GM21576 (cell line): Measurements from ENCODE around the gene IL1RAPL2.
"Not testable (repeated sequence)": the region's sequence is repeated elsewhere in the genome, so short reads cannot be mapped to it uniquely, and the experiment has no call there.

Experiments
- ATAC-seq: cut with Tn5 transposase; IDR thresholded peaks from one replicate; pipeline ENCODE4 v1.9.1; 2021; ENCODE audit warnings: mild to moderate bottlenecking, moderate library complexity; ENCODE audit not compliant: unreplicated experiment

The IL1RAPL2 gene

DNA sequence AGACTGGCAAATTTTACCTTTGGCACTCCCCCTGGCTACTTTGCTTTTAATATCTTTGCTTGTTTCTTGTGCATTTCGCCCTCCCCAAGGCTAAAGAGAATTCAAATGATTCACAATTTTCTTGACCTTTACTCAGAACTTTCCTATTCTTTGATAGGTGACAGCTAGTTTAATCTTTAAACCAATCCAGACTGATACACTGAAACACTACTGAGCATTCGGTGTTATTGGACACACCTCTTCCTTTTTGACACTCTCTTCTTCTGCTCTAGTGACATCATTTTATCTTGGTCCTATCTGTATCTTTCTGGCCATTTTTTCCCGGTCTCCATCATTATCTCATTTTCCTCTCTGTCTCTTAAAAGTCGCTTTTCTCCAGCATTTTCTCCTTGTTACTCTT is 103.1 kb downstream of the IL1RAPL2 start:
- no peak for ATAC-seq

DNA sequence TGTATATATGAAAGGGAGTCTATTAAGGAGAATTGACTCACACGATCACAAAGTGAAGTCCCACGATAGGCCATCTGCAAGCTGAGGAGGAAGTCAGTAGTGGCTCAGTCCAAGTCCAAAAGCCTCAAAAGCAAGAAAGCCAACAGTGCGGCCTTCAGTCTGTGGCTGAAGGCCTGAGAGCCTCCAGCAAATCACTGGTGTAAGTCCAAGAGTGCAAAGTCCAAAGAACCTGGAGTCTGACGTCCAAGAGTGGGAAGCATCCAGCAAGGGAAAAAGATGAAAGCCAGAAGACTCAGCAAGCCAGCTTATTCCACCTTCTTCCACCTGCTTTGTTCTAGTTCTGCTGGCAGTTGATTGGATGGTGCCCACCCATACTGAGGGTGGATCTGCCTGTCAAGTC is 104.1 kb downstream of the IL1RAPL2 start:
- no peak for ATAC-seq

DNA sequence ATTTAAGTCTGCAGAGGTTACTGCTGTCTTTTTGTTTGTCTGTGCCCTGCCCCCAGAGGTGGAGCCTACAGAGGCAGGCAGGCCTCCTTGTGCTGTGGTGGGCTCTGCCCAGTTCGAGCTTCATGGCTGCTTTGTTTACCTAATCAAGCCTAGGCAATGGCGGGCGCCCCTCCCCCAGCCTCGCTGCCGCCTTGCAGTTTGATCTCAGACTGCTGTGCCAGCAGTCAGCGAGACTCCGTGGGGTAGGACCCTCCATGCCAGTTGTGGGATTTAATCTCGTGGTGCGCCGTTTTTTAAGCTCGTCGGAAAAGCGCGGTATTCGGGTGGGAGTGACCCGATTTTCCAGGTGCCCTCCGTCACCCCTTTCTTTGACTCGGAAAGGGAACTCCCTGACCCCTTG is 111.5 kb downstream of the IL1RAPL2 start:
- ATAC-seq: not testable (repeated sequence)

DNA sequence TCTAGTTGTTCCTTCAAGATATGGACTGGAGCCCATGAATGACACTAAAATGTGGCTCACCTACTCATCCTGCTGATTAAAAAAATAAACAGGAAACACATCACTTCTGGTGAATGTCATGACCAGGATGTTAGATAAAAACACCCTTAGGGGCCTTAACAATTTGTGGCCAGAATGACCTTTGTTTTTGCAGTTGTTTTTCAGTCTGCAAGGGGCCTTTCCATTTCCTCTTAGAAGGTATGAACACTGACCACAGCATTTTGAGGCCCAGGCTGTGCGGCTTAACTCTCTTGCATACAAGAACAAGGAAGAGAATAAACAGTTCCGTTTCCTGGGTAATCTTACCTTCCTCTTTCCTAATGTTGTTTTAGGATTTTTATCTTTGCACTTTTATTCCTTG is 113.2 kb downstream of the IL1RAPL2 start:
- no peak for ATAC-seq

DNA sequence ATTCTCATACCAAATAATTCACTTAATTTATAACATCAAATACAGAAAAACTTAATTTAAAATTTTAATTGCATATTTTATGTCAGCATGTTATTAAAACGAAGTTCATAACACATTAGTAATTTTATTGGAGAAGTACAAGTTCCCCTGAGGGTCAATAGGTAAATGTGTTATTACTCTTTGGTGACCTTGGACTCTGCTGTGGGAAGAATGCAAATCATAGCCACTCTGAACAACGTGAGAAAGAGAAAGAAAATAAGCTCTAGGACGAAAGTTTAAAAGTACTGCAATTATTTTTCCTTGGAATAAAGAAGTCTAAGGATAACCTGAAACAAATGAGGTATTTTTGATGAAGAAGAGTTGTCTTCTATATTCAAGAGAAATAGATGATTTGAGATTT is 115.2 kb downstream of the IL1RAPL2 start:
- no peak for ATAC-seq

DNA sequence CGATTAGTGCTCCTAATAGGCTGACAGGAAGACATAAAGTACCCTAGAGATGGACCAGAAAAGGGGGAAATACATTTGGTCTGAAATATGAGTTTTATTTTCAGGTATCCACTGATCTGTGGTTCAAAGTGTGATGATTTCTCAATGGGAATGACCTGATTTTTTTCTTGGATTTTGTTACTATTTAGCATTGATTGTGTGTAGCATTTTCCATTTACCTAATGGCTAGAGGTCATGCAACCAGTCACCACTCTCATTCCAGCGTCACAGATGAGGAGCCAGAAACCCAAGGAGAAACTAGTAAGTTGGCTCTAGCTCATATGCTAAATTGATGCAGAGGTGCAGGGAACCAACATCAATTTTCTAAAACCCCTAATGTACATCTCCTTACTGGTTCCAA is 118.1 kb downstream of the IL1RAPL2 start:
- no peak for ATAC-seq

DNA sequence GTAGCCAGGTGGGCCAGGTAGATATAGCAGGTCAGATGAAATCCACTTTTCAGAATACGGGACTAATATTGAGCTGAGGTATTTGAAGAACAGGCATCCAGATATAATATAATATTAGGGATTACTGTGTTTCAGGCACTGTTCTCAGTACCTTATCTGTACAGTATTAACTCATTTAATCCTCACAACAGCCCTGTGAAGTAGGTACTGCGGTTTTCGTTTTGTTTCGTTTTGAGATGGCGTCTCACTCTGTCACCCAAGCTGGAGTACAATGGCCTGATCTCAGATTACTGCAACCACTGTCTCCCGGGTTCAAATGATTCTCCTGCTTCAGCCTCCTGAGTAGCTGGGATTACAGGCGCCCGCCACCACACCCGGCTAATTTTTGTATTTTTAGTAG is 129.6 kb downstream of the IL1RAPL2 start:
- ATAC-seq: no peak

DNA sequence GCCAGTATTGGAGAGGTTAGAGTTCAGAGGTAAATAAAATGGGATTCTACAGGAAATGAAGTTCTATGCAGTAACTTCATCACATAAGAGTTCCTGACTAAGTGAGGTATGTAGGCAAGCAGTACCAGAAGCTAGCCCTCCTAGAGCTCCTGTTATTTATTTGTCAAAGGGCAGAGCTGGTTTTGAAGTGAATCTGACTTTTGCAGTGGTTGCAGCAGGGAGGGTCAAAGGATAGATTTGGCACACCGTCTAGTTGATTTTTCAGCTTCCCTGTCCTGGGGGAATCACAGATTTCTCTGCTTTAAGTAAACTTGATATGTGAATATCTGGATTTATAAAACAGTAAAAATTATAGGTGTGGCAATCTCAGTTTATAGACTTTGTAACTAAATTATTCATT is 130.7 kb downstream of the IL1RAPL2 start:
- no peak for ATAC-seq

DNA sequence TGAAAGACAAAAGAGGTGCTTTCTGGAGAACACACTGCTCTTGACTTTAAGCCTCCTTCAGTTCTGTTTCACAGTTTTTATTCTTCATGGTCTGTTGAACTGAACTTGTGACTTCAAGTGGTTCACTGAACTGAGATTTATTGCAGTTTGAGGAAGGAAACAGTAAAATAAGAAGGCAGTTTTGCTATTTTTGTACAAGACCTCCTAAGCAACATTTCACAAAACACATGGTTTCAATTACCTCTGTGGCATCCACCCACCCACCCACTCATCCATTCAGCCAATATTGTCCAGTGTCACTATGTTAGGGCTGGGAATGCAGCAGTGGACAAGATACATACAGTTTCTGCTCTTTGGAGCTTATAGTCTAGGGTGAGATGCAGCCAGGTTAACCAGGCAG is 131.3 kb downstream of the IL1RAPL2 start:
- ATAC-seq: no peak

DNA sequence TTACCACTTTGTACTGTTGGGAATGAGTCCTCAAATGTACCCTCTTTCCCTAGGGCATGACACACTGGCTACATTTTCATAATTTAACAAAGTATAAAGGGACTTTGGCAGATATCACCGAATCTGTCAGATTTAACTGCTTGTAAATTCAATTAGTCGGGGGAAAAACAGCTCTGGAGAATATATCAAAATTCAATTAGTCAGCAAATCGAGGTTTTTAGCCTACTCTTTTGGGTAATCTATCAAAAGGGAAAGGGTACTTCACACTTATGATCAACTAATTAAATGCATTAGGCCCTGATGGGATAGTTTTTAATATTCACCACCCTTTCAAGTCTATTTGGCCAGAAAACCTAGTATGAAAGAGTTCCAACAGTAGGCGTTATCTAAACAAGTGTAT is 141.0 kb downstream of the IL1RAPL2 start:
- no peak for ATAC-seq

DNA sequence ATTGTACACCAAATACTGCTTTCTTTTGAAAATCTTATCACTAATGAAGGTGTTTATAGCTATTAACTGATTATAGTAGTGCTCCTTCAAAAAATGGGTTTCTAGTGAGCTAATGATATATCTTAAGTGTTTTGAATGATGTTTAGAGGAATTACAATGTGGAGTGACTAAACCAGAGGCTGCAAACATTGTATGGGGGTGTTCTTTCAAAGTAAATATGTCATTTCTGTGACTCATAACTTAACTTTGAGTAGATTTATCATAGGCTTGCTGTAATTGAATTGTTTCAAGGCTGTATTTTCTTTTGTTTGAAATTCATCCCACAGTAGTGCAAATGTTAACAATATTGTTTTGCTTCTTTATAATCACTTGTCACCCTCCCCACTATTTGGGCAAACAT is 141.6 kb downstream of the IL1RAPL2 start:
- no peak for ATAC-seq

DNA sequence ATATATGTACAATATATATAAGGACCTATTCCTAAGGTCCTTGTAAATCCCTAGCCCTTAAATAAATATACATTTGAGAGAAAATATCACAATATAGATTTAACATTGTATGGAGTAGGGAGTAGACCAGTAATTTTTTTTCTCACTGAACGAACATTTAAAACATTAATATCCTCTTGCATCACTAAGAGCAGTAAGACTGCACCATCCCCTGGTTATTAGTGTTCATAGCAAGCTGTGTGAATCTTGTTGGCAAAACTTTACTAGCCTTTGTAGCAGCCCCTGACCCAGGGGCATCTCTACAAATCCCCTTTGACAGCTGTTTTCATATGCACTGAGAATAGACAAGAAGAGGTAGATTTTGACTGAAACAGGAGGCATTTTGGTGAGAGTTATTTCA is 146.5 kb downstream of the IL1RAPL2 start:
- no peak for ATAC-seq

DNA sequence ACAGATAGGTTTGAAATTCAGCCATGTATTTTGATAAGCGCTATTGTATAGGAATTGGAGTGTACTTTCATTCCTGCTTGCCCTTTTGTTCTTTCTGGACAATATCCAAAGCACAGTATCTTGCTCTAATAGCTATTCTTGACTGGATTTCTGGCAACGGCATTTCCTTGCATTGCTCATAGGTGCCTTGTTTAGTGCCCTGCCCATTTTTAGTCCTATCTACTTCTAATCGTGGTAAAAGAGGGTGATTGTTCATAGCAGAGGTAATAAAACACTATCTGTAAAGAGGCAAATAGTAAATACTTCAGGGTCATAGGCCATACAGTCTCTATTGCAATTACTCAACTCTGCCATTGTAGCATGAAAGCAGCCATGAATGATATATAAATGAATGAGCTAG is 155.9 kb downstream of the IL1RAPL2 start:
- no peak for ATAC-seq

DNA sequence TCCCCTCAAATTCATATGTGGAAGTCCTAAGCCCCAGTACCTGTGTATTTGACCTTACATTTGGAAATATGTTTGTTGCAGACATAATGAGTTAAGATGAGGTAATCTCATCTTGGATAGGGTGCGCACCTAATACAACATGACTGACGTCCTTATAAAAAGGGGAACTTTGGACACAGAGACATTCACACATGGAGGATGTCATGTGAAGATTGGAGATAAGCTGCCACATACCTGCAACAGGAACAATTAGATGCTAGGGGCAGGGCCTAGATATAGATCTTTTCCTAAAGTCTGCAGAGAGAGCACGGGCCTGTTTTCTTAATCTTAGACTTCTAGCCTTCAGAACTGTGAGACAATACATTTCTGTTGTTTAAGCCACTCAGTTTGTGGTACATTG is 162.5 kb downstream of the IL1RAPL2 start:
- ATAC-seq: no peak

DNA sequence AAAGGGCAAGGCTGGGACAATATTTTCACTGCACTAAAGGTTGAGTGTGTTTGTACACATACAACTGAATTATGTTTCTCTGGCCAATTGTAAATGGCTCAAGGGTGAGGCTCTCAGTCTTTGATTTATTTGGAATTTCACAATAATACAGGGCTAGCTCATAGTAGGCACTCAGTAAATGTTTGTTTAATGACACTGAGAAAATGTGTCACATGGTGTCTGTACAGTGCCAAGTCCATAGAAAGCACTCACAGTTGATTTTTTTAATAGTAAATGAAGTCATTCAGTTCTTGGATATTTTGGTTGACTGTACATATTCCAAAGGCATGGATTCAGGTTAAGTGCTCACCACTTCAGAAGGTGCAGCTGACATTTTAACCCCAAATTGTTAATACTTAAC is 176.4 kb downstream of the IL1RAPL2 start:
- no peak for ATAC-seq

DNA sequence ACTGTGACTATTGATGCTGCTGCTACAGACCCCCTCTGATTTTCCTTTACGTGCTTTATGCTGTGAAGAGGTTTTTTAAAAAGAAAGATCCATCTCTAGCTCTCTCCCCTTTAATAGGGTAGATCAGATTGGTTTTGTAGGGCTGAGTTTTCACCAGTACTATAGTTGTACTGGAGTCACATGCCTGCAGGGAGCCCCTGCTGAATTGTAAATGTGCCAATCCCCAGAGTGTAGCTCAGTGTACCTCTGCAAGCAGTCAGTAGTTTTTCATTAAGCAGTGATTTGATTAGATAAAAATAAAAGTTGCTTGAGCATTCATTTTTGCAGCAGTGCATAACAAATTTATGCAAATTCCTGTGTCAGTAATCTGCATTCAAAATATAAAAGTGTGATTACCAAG is 179.2 kb downstream of the IL1RAPL2 start:
- no peak for ATAC-seq

DNA sequence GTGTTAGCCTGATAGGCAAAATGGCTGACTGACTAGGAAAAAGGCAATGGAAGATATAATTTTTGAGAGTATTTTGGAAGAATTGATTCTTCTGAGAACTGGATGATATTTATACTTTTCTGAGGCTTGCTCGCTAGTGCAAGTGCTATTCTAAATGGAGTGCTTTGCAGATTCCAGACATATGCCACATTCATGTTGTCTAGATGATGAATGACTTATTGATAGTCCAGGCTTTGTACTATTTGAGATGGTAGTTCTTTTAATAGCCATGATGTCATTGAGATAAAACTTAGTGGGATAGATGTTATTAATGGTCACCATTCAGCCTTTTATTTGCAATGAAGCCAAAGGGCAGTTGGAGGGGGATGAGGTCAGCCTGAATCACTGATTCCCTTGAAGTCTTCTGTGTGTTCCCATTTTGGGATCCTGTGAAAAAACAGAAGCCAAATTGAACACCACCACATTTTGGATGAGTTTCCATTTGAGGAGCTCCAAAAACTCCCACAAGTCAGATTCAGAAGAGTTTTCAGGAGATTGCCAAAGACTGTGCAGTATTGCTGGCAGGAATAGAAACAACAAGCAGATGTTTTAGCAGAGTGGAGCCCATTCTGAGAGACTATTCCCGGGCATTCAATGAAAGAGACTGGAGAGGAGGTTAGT is 184.1 kb downstream of the IL1RAPL2 start:
- no peak for ATAC-seq

DNA sequence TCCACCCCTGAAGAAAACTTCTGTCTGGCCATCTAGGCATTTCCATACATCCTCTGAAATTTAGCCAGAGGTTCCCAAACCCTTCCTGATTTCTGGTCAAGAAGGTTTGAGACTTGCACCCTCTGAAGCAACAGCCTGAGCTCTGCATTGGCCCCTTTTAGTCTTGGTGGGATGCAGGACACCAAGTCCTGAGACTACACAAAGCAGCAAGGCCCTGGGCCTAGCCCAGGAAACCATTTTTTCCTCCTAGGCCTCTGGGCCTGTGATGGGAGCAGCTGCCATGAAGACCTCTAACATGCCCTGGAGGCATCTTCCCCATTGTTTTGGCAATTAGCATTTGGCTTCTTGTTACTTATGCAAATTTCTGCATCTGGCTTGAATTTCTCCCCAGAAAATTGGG is 196.6 kb downstream of the IL1RAPL2 start:
- ATAC-seq: no peak

DNA sequence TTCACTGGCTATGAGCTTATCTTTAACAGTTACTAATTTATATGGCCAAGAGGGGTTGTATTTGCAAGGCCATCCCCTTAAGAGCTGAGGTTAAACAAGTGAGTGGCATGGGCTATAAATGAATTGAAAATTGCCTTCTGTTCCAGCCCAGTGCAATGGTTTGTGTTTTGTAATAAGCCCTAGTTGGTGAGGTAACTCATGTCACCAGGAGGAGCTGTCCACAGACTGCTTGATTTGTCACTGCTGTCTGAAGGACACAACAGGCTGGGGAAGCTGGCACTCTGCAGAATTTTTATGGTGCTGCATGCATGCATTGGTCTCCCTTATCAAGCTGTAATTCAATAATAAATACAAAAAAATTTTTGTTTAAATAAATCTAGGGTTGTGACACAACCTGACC is 223.8 kb downstream of the IL1RAPL2 start:
- no peak for ATAC-seq

DNA sequence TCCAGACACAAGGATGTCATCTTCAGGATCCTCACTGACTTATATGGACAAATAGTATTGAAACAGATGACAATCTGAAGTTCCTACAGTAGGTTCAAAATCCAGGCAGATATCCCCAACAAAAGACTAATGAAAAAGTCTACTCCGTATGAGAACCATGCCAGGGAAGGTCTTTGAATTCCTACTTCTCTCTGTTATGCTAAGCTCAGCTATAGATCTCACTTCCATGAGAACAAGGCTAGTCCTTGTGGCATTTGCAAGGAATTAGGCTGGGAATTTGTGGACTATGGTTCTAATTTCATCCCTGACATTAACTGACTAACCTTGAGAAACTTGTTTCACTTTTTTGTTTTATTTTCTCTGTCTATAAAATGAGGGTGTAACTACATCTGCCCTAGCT is 229.8 kb downstream of the IL1RAPL2 start:
- no peak for ATAC-seq

DNA sequence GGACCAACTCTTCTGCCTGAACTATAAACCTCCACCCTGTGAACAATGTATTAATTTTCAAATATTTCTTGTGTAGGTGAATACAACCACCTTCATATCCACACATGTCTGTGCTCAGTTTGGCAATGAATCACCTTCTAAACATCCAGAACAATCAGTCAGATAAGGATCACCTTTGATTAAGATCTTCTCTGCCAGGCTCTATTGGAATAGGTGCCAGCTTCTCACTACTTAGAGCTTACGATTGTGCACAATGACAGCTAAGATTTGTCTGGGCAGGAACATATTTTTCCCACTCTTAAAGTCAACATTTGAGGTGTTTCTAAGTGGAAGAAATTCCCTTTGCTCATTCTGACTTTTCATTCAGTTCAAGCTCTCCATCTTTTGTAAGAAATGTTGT is 237.2 kb downstream of the IL1RAPL2 start:
- ATAC-seq: no peak

DNA sequence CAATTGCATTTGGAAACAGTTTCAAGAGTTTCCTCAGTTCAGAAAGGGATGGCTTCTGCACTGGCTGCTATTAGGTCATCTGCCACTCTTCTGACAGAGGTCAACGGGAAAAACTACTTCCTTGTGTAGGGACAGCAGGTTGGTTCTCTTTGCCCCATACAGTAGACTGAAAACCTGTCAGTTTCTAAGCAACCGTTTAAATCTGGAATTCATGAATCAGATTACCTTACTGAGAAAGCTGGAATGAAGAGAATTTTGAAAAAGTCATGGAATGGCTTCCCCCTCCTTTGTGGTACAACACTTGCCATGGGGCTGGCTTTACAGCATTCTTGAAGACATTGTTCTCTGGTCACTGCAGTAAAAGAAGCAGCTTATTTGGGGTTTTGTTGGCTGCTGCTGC is 240.3 kb downstream of the IL1RAPL2 start:
- no peak for ATAC-seq

DNA sequence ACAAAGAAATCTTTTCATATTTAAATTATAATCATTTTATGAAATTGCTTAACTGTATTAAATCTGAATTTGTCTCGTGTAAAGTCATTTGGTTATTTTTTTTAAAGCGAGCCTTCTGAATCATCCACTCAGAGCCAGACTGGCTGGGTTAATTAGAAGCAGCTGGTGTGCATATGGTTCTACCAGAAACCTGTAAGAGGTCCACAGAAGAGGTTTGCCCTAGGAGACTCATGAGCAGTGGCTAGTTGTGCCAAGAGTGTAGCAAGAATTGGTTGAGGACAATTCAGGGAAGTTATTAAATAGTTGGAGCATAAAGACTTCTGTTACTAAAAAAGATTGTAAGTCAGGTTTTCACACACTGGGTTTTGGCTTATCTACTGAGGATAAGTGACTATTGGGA is 267.4 kb downstream of the IL1RAPL2 start:
- no peak for ATAC-seq

DNA sequence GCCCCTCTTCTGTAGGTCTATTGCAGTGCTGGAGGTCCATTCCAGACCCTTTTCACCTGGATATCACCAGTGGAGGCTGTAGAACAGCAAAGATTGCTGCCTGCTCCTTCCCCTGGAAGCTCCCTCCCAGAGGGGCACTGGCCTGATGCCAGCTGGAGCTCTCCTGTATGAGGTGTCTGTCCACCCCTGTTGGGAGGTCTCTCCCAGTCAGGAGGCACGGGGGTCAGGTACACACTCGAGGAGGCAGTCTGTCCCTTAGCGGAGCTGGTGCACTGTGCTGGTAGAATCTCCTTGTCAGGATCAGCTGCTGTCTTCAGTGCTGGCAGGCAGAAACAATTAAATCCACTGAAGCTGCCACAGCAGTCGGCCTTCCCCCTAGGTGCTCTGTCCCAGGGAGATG is 276.6 kb downstream of the IL1RAPL2 start:
- ATAC-seq: no peak
